NCI-H2227 (cell line): Measurements from ENCODE around the gene FGD2.

Experiments used
- DNase-seq: peaks from one replicate; lab custom pipeline; 2025; ENCODE audit not compliant: unreplicated experiment; lab: John Stamatoyannopoulos, UW

The FGD2 gene

DNA sequence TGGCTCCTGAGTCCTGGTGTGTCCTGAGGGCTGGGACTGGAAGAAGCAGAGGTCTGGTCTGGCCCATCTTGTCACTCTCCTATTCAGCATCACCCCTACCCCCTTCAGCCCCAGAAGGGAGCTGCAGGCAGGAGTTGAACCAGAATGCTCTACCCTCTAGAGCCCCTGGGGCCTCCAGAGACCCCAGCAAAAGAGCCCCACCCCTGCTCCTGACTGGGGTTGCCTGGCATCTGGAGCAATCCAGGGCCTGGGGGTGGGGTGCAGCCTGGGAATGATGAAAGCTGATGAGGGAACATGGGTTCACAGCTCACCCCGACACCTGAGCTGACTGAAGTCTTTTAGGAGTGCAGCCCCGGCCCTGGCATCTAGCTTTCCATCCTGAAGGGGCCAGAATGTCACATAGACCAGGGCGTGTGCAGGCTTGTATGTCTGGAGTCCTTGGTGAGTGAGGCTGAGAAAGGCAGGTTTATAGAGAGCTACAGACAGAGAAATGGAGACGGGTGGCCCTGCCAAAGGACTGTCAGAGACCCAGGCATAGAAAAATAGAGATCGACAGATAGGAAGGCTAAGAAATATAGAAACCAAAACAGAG, 12.2 kb downstream of the FGD2 start:
- no peak for DNase-seq

DNA sequence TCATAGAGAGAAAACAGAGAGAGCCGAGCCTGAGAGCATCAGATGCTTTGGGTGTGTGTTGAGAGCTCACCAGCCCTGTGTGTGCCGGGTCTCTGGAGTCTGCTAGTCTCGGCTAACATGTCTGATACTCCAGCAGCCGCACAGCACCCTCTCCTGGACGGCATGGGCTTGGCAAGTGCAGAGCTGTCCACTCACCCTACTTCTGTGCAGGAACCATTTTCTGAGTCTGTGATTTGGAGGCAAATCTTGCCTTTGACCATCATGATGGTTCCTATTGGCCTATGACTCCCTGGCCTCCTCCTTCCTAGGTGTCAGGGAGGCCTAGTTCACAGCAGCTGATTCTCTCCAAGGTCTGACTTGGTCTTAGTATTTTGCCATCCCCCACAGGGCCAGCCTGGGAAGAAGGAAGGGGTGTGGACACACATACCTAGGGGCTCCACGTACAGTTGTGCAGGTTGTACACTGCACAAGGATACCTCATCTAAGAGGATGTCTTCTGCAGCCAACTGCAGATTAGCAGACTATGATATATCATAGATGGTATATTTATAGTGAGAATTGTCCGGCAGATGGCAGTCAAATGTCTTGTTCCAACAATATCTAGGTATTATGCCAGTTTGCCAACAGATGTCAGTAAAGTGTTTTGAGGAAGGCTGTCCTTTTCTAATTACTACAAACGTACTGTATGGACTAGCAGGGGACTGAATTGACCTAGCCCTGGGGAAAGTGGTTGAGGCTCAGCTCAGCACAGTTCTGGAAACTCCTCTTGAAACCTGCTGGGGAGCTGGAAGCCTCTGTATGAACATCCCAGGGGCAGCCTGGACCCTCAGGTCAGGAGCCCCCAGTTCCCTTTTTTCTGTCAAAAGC, 13.0 kb downstream of the FGD2 start:
- peak; percentile 91 for DNase-seq

DNA sequence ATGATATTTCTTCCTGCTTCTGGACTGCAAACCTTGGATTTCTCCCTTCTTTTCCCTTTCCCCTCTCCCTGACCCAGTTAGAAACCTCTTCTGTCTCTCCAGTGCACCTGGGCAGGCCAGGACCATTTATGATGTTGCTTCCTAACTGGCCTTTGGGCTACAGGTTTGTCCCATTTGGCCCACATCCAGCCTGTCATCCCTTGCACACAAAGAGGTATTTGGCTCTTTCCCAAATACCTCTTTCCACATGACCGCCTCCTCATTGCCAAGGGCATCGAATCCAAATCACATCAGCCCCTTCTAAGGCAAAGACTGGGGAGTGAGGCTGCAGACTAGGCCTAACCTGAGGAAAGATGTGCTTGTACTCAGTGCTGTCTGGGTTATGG, 13.6 kb downstream of the FGD2 start:
- DNase-seq, result no peak

DNA sequence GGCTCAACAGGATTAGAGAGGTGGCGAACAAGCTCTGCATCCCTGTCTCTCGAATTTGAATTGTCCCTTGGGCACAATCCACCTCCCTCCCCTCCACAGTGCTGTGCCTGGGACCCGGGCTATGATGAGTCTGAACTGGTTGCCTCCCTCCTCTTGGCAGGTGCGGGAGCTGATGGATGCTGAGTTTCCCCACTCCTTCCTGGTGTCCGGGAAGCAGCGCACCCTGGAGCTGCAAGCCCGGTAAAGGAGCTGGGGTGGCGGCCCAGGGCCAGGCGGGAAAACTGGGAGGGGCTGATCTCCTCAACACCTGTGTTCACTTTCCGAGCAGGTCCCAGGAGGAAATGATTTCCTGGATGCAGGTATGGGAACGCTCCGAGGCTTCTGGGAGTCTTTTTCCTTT, 14.9 kb downstream of the FGD2 start:
- no peak for DNase-seq

DNA sequence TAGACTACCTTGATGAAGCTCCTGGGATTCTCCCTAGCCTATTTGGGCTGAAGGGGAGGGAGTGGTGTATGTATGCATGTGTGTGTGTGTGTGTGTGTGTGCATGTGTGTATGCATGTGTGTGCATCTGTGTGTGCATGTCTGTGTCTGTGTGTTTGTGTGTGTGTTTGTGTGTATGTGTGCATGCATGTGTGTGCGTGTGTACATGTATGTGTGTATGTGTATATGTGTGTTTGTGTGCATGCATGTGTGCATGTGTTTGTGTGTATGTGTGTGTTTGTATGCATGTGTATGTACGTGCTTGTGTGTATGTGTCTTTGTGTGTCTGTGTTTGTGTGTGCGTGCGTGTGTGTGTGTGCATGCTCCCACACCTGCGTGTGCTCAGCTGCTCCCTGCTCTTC, 15.4 kb downstream of the FGD2 start:
- DNase-seq, result no peak

DNA sequence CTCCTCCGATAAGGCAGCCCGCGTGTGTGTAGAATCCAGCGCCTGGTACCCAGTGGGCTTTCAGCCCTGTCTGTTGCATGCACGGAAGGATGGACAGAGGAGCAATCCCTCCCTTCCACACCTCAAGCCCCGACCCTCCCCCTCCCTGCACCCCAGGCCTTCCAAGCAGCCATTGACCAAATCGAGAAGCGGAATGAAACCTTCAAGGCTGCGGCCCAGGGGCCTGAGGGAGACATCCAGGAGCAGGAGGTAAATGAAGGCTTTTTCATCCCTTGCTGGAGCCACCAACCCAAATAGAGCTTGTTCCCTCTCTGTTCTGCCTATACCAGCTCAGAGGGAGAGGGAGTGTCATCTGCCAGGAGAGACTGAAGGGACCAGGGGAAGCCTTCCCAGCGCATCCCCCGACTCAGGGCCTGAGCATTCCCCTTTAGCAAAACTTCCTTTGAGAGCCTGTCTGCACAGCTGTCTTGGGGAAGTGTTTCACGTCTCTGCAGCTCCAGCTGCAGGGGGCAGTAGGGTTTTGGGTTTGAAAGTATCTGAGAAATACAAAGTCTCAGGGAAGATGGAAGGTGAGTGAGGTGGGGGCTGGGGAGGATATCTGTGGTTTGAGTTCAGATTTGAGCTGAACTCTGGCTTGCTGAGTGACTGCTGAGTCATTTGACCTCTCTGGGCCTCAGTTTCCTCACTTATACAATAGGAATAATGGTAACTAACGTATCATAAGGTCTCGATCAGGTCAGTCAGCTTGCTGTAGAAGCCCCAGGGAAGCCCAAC, 16.1 kb downstream of the FGD2 start:
- DNase-seq, result peak; percentile 13

DNA sequence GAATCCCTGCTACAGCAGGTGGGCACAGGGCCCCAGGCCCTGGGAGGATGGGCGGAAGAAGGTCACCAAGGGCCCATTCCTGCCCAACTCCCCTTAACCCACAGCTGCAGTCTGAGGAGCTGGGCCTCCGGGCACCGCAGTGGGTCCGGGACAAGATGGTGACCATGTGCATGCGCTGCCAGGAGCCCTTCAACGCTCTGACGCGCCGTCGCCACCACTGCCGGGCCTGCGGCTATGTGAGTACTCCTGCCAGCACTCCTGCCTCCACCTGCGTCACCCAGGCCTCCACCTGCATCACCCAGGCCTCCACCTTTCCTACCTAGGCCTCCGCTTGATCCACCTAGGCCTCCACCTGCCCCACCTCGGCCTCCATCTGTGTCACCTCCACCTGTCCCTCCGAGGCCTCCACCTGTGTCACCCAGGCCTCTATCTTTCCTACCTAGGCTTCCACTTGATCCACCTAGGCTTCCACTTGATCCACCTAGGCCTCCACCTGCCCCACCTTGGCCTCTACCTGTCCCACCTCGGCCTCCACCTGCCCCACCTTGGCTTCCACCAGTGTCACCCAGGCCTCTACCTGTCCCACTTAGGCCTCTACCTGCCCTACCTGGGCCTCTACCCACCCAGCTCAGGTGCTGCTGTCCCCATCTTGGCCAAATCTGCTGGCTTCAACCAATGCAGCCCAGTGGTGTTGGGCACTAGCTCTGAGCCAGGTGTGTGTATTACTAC, 16.8 kb downstream of the FGD2 start:
- DNase-seq, result no peak

DNA sequence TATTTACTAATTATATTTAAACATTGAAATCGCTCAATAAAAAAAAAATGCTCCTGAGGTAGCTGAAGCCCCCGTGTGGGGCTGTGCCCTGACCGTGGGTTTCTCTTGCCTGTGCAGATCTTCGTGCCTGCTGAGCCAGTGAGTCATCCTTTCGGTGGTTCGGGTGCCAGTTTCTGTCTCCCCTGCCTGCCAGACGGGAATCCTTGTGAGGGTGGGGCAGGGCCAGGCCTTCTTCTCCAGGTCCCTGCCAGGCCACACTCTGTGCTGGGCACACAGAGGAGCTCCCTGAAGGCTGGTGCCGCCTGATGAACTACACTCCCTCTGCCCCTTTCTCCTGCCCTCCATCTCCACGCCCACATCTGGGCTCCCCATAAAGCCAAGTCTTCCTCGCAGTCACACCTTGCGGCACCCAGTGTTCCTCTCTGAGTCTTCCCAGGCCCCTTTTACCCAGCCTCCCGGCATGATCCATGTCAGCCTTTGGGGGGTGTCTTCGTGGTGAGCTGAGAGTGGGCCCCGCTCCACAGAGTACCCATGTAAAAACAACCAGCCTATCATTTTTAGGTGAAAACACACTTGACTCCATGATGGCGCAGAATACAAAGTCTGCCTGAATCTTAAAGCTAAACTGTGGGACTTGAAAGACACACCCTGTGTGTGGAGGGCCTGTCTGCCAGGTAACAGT, 19.3 kb downstream of the FGD2 start:
- no peak for DNase-seq

DNA sequence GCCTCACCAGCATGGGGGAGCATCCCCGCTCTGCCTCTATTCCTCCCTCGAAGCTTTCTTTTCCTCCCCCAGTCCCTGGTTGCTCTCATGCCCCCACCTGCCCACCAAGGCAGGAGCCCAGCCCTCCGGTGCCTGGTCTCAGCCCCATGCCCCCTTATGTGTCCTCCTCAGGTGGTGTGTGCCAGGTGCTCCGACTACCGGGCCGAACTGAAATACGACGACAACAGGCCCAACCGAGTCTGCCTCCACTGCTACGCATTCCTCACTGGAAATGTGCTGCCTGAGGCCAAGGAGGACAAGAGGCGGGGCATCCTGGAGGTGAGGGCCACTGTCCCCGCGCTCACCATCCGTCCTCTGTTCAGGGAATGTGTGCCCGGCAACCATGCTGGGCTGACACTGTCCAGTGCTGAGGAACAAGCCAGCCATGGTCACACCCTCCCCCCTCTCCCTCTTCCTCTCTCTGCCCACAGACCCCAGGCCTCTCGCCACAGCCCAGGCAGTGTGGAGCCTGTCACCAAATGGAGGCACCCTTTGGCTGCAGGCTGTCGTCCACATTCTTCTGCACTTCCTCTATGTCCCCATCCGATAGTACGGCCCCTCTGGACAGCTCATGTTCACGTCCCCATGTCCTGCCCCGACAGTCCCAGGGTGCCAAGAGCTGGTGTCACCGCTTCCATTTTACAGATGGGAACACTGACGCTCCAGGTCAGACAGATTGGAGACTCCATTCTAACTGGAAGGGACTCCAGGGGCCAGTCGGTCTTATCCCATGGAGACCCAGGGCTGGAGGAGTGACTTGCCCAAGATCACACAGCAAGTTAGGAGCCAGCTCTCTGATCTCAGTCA, 20.4 kb downstream of the FGD2 start:
- DNase-seq, result no peak

DNA sequence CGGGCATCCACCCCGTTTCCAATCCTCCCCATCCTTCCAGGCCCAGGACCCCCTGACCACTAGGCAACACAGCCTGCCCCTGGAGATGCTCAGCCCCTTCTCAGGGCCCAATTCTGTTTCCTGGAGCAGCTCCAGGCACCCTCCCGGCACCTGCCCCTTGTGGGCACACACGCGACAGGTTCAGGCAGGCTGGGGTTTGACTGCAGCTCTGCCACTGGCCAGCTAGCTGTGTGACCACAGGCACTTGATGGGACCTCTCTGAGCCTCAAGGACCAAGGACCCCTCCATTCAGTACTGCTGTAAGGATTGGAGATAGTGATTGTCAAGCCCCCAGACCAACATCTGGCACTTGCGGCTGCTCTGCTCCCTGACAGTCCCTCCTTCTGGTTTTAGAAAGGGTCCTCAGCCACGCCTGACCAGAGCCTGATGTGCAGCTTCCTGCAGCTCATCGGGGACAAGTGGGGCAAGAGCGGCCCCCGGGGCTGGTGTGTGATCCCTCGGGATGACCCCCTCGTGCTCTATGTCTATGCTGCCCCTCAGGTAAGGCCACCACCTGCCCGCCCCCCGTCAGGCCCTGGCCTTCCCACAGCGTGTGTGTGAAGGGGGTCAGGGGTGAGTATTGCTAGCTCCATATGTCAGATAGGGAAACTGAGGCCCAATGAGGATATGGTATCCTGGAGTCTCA, 21.7 kb downstream of the FGD2 start:
- DNase-seq, result no peak

DNA sequence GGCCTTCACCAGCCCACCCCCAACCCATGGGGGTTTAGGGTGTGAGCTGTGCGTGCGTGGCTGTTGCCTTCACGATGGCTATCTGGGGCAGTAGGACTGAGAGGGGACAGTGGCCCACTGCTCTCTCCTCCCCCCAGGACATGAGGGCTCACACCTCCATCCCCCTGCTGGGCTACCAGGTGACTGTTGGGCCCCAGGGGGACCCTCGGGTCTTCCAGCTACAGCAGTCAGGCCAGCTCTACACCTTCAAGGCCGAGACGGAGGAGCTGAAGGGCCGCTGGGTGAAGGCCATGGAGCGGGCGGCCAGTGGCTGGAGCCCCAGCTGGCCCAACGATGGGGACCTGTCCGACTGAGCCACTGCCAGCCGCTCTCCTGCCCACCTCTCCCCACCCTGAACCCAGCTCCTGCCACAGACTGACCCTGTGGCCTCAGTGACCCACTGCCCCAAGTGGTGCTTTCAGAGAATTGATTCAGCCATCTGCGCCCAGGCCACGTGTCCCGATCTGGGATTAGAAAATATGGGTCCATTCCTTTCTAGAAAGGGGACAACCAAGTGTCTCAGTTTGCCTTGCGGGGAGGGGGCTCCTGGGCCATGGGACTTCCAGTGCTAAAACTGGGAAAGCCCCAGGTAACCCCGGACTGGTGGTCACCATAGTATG, 22.5 kb downstream of the FGD2 start:
- no peak for DNase-seq

DNA sequence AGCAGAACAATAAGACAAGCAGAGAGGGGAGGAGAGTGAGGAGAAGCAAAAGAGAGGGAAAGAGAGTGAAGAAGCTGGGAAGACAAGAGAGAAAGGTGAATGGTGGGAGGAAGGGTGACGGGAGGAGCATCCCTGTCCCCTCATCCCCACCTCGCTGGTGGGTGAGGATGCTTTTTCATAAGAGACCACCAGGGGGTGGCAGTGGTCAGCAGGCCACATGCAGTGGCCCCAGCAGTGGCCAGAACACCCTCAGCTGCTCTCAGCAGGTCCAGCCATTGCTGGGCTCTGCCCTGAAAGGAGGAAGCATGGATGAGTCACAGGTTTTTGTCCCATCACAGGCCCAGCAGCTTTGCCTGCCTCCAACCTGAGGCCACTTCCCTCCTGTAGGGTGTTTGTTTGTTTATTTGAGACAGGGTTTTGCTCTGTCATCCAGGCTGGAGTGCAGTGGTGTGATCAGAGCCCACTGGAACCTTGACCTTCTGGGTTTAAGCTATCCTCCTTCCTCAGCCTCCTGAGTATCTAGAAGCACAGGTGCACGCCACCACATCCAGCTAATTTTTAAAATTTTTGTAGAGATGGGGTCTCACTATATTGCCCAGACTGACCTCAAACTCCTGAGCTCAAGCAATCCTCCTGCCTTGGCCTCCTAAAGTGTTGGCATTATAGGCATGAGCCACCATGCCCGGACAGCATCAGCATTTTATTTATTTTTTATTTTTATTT, 24.0 kb downstream of the FGD2 start:
- DNase-seq, result peak; percentile 59

DNA sequence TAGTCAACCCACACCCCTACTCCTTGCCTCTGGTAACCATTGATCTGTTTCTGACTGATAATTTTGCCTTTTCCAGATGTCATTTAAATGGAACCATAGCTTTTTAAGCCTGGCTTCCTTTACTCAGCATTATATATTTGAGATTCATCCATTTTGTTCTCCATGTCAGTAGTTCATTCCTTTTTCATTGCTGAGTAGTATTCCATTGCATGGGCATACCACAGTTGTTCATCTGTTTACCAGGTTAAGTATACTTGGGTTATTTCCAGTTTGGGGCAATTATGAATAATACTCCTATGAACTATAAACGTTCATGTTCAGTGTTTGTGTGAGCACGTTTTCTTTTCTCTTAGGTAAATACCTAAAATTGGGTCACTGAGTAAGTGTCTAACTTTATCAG, 25.1 kb downstream of the FGD2 start:
- no peak for DNase-seq

DNA sequence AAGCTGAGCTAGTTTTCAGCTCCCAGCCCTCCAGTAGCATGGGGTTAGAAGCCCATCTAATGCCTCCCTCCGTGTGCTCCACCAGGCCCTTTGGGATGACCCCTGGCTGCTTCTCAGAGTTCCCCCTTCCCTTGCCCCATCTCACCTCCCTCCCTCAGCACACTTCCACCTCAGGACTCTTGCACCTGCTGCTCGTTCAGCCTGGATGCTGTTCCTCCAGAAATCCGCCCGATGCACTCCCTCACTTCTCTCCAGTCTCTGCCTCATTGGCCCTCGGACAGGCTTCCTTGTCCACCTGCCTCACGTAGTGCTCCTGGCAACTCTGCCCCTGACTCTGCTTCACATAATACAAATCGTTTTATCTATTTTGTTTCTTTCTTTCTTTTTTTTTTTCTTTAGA, 26.8 kb downstream of the FGD2 start:
- no peak for DNase-seq

DNA sequence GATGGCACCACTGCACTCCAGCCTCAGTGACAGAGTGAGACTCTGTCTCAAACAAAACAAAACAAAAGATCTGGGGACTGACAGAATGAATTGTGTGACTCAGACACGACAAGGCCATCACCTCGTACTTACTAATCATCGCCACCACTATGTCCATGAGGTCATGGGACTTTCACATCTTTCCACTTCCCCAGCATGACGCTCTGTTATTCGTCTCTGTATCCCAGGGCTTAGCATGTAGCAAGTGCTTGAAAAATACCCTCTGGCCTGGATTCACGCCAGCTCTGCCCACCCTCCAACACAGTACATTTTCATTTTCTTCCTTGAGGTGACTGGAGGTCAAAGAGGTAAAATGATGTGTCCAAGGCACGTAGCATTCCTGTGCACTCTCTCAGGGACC, 27.8 kb downstream of the FGD2 start:
- DNase-seq, result no peak

DNA sequence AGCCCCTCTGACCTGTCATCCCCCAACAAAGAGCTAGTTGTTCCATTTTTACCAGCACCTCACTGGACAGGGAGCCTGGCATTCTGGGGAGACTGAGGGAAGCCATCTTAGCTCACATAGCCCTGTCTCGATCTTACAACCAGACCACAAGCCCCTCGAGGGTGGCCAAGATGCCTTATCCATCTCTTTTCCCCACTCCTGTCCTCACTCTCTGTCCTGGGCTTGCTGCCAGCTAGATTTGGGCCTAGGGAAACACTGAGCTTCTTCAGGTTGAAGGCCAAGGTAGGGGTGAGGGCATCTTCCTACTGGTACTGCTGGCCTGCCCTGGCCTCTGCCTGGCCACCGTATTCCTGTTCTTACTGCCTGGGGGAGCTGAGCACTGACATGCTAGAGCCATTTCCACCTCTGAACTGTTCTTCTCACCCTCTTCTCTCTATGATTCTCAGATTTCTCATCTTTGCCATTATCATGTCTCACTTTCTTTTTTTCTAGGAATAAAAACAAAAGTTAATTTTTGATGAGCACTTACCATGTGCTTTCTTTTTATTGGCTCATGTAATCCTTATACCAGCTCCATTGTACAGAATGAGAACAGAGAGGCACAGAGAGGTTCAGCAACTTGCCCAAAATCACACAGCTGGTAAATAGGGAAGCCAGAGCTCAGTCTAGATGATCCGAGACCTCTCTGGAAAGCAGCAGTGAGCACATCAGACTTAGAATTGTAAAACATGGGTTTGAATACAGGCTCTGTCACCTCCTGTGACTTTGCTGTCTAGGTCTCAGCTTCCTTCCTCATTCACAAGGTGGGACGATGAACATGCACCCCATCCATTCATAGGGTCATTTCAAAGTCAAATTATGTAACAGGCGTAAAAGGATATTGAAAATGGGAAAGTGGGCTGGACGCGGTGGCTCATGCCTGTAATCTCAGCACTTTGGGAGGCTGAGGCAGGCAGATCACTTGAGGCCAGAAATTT, 28.7 kb downstream of the FGD2 start:
- DNase-seq, result no peak

DNA sequence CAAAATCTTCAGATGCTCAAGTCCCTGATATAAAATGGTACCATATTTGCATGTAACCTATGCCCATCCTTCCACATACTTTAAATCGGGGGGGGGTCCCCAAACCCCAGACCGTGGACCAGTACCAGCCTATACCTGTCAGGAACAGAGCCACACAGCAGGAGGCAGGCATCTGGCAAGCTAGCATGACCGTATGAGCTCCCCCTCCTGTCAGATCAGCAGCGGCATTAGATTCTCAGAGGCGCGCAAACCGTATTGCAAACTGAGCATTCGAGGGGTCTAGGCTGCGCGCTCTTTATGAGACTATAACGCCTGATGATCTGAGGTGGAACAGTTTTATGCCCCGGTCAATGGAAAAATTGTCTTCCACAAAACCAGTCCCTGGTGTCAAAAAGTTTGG, 30.7 kb downstream of the FGD2 start:
- DNase-seq, result peak; percentile 11
